Thymus (tissue), 11 donors: Measurements from ENCODE around the gene PLGRKT. TPM values are rescaled to one million over a fixed set of nuclear protein-coding genes. Genes with fewer than 3 reads are reported as not detected.
"Not testable (repeated sequence)": the region's sequence is repeated elsewhere in the genome, so short reads cannot be mapped to it uniquely, and the experiment has no call there.

Experiments
- DNase-seq, 9 donors: peaks; one replicate each; pipeline ENCODE4 v3.0.0-alpha.2; 2013; ENCODE audit warnings: low spot score in 9 of 9, low read depth in 6 of 9, missing footprints in 1 of 9
- H3K27ac ChIP-seq, 2 donors: one replicate each; pipeline ENCODE4 v1.5.1; 2013; ENCODE audit warnings: control low read depth in 1 of 2, low read depth in 1 of 2, low read length in 1 of 2, mild to moderate bottlenecking in 1 of 2, moderate library complexity in 1 of 2
- H3K27me3 ChIP-seq, 2 donors: one replicate each; pipeline ENCODE4 v1.5.1; 2013; ENCODE audit warnings: low read length in 1 of 2; ENCODE audit not compliant: control insufficient read depth in 2 of 2, insufficient read depth in 1 of 2
- H3K36me3 ChIP-seq, 2 donors: one replicate each; pipeline ENCODE4 v1.5.1; 2013; ENCODE audit warnings: low read length in 1 of 2, mild to moderate bottlenecking in 1 of 2, moderate library complexity in 1 of 2; ENCODE audit not compliant: control insufficient read depth in 2 of 2, insufficient read depth in 2 of 2
- H3K4me1 ChIP-seq, 2 donors: one replicate each; pipeline ENCODE4 v1.5.1; 2013; ENCODE audit warnings: low read length in 2 of 2; ENCODE audit not compliant: control insufficient read depth in 2 of 2, insufficient read depth in 2 of 2
- H3K4me3 ChIP-seq, 2 donors: one replicate each; pipeline ENCODE4 v1.5.1; 2013; ENCODE audit warnings: low read length in 2 of 2, control low read depth in 1 of 2, mild to moderate bottlenecking in 1 of 2
- H3K9me3 ChIP-seq, 2 donors: one replicate each; pipeline ENCODE4 v1.5.1; 2013; ENCODE audit warnings: low read length in 1 of 2, mild to moderate bottlenecking in 1 of 2; ENCODE audit not compliant: control insufficient read depth in 2 of 2, insufficient read depth in 1 of 2
- WGBS: extraction: QIAGEN DNeasy Blood & Tissue Kit; methylation state at CpG from one replicate; pipeline ENCODE4 v1.1.7; 2013; 5-methylcytosine and 5-hydroxymethylcytosine counted together
- polyA plus RNA-seq: library from polyadenylated mRNA; stranded (reverse); fragments of 200-250 nt; gene quantifications from one replicate; pipeline ENCODE4 v1.2.3, GENCODE V29; 2013
- total RNA-seq: library from RNA; stranded (reverse); fragments of 120-200 nt; gene quantifications from one replicate; pipeline ENCODE4 v1.2.4, GENCODE V29; 2013
- donor health status: healthy.

PLGRKT gene
- total and polyA plus RNA-seq, 2 donors = 38.8 to 53.7 TPM

DNA sequence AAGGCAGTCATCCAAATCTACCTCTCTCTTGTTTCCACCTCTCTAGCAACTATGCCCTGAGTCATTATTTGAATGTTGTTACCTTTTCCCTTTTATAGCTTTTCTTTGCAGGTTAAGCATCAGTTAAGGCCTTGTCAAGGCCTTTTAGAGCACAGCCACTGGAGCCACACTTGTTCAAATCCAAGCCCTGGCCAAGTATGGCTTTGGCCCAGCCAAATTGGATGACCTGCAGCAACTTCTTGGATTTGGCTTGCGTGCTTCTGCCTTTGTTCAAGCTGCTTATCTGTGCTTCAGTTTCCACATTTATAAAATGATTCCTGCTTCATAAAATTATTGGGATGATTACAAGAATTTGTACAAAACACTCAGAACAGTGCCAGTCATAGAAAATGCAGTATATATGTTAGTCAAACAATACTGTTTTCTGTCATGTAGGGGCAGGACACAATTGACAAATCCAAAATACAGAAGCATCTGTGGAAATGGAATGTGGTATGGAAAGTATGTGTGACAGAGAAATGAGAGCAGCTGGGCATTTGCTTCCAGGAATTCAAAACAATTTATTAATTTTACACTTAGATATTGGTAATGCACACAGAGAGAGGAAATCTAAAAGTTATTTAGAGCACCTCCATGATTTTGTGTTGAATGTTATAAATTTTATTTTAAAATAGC, 80.2 kb downstream of the PLGRKT start:
- Histone ChIP-seq H3K27me3 (no peaks in the 10 kb centered on the region), H3K9me3 (no peaks in the 10 kb centered on the region), H3K4me1 (peaks cover 0 to 4% of the 10 kb centered on the region in 2 donors), H3K36me3 (no peaks in the 10 kb centered on the region), H3K27ac (no peak overlapping the region), H3K4me3 (no peak overlapping the region)
- no peak for DNase-seq
- WGBS = 98% methylated on average over 1 of the region's 1 CpG

DNA sequence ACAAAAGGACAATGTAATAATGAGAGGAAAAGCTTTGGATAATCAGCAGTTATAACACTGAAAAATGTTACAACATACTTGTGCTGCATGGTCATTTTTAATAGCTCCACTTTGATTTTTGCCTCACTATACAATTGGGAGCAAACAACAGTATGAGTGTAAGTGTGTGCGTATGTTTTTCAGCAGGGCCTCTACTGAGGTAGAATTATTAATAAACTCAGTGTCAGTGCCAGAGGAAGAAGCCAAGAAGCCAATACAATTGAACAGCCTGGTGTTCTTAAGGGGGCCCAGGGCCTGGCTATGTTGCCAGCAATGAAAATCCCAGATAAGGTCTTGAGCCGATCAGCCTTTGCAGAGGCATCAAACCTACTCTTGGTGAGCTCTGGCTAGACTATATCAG, 81.9 kb downstream of the PLGRKT start:
- H3K36me3 ChIP-seq = no peaks in the 10 kb centered on the region
- H3K27me3 ChIP-seq = no peaks in the 10 kb centered on the region
- H3K4me3 ChIP-seq = no peak overlapping the region
- no peaks in the 10 kb centered on the region for H3K9me3 ChIP-seq
- 95% methylated on average over 2 of the region's 2 CpGs for WGBS
- no peak for DNase-seq
- no peak overlapping the region for H3K27ac ChIP-seq
- H3K4me1 ChIP-seq = peaks cover 0 to 4% of the 10 kb centered on the region in 2 donors

DNA sequence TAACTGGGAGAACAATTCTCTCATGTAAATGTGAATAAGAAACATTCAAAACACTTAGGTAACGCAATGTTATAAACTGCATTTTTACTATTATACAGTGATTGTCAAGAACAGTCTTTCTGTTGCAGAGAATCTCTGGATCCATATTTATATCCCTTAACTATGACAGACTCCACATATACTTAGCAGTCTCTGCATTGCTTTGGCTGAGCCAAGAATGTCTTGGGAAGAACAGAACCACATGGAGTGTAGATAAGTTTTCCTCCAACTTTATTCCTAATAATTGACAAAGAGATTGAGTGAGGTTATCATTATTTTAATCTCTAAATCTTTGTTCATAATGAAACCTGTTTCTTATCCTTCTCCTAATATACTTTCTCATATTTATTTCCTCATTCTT, 82.5 kb downstream of the PLGRKT start:
- H3K27me3 ChIP-seq = no peaks in the 10 kb centered on the region
- peaks cover 0 to 4% of the 10 kb centered on the region in 2 donors for H3K4me1 ChIP-seq
- H3K27ac ChIP-seq = no peak overlapping the region
- peaks cover 0 to 4% of the 10 kb centered on the region in 2 donors for H3K9me3 ChIP-seq
- no peak for DNase-seq
- no peaks in the 10 kb centered on the region for H3K36me3 ChIP-seq
- no peak overlapping the region for H3K4me3 ChIP-seq
- WGBS = 97% methylated on average over 1 of the region's 1 CpG

DNA sequence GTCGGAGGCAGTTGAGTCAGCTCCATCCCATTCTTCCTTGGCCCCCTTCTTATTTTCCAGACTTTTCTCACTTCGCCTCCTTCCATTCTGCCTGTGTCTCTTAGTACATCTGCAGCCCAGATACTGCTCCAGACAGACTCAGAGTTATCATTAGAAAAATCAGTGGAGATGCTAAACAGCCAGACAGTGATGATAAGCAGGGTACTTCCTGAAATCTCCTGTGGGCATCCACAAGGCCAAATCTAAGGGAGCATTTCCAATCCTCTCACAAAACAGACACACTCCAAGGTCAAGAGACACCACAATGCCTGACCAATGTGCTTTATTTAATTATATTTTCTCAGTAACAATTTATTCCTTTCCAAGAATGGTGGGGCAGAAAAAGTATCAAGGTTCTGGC, 83.5 kb downstream of the PLGRKT start:
- no peak for DNase-seq
- H3K9me3 ChIP-seq = peaks cover 0 to 9% of the 10 kb centered on the region in 2 donors
- no peaks in the 10 kb centered on the region for H3K27me3 ChIP-seq
- H3K36me3 ChIP-seq = no peaks in the 10 kb centered on the region
- WGBS = 96% methylated on average over 2 of the region's 2 CpGs
- no peak overlapping the region for H3K4me3 ChIP-seq
- peaks cover 0 to 4% of the 10 kb centered on the region in 2 donors for H3K4me1 ChIP-seq
- H3K27ac ChIP-seq = no peak overlapping the region

DNA sequence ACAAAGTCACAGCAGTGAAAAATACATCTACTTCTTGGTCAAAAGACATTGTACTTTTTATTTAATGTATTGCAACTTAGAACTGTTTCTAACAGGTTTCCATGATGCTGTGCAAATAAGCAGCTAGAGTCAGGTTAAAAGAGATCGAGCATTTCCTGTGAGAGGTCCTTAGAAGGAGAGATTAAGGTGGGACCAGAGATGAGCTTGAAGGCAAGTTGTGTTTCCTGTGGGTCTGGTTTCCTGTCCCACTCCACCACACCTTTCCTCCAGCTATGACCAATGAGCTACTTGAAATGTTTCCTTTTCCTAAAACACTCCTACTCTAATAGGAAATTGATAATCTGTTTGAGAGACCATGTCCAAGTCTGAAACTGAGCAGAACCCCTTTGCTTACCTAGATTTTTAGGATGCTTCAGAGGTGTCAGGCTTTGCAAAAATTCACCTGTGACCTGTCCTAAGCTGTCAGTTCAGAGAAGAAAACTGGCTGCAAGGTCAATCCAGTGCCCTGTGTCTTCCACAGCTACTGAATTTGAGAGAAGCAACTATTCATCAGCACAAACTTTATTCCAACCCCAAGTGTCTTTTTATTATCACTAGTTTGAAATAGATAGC, 85.0 kb downstream of the PLGRKT start:
- Histone ChIP-seq H3K9me3 (peaks cover 0 to 9% of the 10 kb centered on the region in 2 donors), H3K36me3 (no peaks in the 10 kb centered on the region), H3K27me3 (no peaks in the 10 kb centered on the region), H3K4me1 (peaks cover 0 to 4% of the 10 kb centered on the region in 2 donors), H3K27ac (no peak overlapping the region), H3K4me3 (no peak overlapping the region)
- WGBS = 23% methylated on average over 1 of the region's 1 CpG
- DNase-seq = peak in 4 of 9 donors; percentile 16 to 64 (median 32)

DNA sequence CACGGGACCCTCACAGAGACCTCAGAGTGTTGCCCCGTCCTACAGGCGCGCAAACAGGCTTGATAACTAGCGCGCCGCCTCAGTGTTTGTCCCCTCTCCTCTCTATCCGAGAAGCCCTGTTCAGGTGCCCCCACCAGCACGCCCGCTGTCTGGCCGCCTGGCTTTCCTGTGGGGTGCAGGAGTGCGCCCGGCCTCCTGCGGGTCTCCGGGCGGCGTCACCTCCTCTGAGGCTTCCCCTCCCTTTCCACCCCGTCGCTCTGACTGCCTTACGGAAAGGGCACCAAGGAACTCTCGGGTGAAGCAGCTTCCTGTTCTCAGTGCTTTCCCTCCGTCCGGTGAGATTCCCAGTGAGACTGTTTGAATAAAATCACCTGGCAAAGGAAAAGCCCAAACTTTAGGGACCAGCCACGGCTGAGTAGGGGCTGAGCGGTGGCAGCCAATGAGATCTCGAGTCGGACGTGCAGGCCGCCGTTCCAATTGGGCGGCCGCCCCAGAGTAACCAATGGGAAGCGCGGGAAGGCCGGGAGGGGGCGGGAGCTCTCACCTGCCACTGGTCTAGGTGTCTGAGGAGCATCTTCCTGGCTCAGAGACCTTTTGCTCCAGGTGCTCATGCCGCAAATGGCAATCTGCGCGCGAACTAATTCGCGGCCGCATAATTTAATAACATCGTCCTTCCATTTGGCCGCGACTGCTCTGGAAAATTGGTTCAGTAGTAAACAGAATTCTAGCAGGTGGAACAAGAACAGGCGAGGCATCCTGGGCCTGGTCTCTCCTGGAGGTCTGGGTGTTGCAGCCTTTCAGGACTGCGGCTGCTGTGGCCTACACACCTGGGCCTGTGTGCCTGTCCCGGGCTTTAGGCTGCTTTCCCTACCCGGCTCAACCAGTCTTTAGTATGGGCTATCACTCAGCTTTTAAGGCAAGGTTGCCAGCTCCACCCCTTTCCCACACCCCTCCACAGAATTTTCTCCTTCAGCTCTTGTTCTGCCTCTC, 98.4 kb downstream of the PLGRKT start, which contains the start of gene RLN1:
Gene RLN1 (minus strand): TSS at position 885 of the 990 bp plus-strand sequence. CDS start 130 bp downstream, at position 755.
- H3K36me3 ChIP-seq, H3K27ac ChIP-seq, H3K9me3 ChIP-seq, H3K27me3 ChIP-seq, H3K4me3 ChIP-seq, H3K4me1 ChIP-seq: not testable (repeated sequence)
- DNase-seq = peak in 2 of 9 donors; percentile 35 to 56
- WGBS = 25% methylated on average over 14 of the region's 50 CpGs

DNA sequence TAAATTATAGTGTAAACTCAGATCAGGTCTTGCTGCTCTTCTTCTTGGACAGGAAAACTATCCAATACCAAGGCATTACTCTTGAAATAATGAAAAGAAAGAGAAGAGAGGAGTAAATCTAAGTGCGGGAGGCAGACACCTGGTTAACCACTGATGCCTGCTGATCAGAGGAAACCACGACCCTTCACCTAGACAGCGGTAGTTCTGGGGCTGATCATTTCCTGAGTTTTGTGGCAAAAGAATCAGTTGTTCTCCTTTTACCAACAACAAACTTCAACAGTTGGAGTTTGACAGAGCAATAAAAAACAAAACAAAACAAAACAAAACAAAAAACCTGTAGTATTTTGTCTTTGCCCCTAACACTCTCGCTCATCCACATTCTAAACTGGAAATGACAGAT, 101.0 kb downstream of the PLGRKT start:
- Histone ChIP-seq H3K4me3 (no peak overlapping the region), H3K27ac (peak overlapping the region; percentile 5 to 68), H3K36me3 (no peaks in the 10 kb centered on the region), H3K9me3 (no peaks in the 10 kb centered on the region), H3K27me3 (no peaks in the 10 kb centered on the region), H3K4me1 (peaks cover 2 to 6% of the 10 kb centered on the region in 2 donors)
- WGBS = 11% methylated on average over 4 of the region's 4 CpGs
- peak in 4 of 9 donors; percentile 37 to 78 (median 48) for DNase-seq

DNA sequence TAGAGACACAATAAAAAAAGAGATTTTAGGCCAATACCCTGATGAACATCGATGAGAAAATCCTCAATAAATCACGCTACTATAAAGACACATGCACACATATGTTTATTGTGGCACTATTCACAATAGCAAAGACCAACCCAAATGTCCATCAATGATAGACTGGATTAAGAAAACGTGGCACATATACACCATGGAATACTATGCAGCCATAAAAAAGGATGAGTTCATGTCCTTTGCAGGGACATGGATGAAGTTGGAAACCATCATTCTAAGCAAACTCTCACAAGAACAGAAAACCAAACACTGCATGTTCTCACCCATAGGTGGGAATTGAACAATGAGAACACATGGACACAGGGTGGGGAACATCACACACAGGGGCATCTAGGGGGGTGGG, 106.4 kb downstream of the PLGRKT start:
- H3K4me1 ChIP-seq, DNase-seq, H3K9me3 ChIP-seq, H3K36me3 ChIP-seq, H3K27ac ChIP-seq, H3K4me3 ChIP-seq, H3K27me3 ChIP-seq: not testable (repeated sequence)
- 92% methylated on average over 3 of the region's 3 CpGs for WGBS
